Cardiac septum (tissue), 1 donor: ENCODE measurements around the gene KCNIP3. TPM values are rescaled to one million over a fixed set of nuclear protein-coding genes. Genes with fewer than 3 reads are reported as not detected.
"Not testable (repeated sequence)": the region's sequence is repeated elsewhere in the genome, so short reads cannot be mapped to it uniquely, and the experiment has no call there.

ENCODE experiments used
- DNase-seq: peaks from one replicate; pipeline ENCODE4 v3.0.0-alpha.2; 2020; ENCODE audit warnings: low spot score
- intact Hi-C: fragments of 100-400 bp; cut with DNase I; formaldehyde crosslinking; loops from one replicate; pipeline ENCODE4 v1.14.0; 2022
- total RNA-seq: library from RNA; stranded (reverse); fragmentation: NEBNext Ultra II Directional; extraction: Animal tissue kit (Norgen Biotek cat#: 25700); gene quantifications from one replicate; pipeline ENCODE4 v1.2.1, GENCODE V29; 2021
- donor health status: DM: no; HTN: no; CAD: no.

KCNIP3 gene
- total RNA-seq, 1 donor from 2014 or later, result 6.5 TPM

- intact Hi-C loops, result no loop called here
- DNase-seq, result no peak
These were observed 79.4 kb downstream of the KCNIP3 start for GRCh38 chr2:95376311-95377215.

GRCh38 chr2:95377216-95378123, 80.3 kb downstream of the KCNIP3 start:
- no peak for DNase-seq

GRCh38 chr2:95378281-95378680, 81.1 kb downstream of the KCNIP3 start:
- intact Hi-C loops, DNase-seq: not testable (repeated sequence)

More at GRCh38 chr2:95377216-95378123, 80.3 kb downstream of the KCNIP3 start:
- intact Hi-C loops, result no loop called here

- no peak for DNase-seq
- intact Hi-C loops, result no loop called here
These were observed 82.3 kb downstream of the KCNIP3 start for GRCh38 chr2:95379371-95379831.

GRCh38 chr2:95380280-95380679, 83.1 kb downstream of the KCNIP3 start:
- no peak for DNase-seq
- intact Hi-C loops, result no loop called here

- DNase-seq, result no peak
These were observed 83.6 kb downstream of the KCNIP3 start for GRCh38 chr2:95380731-95381130.

GRCh38 chr2:95381212-95382191, 84.4 kb downstream of the KCNIP3 start:
- intact Hi-C loops, result no loop called here
- DNase-seq, result peak; percentile 67

More at GRCh38 chr2:95380731-95381130, 83.6 kb downstream of the KCNIP3 start:
- intact Hi-C loops, result no loop called here

- peak; percentile 75 for DNase-seq
- intact Hi-C loops, result no loop called here
These were observed 85.0 kb downstream of the KCNIP3 start for GRCh38 chr2:95382192-95382591.

GRCh38 chr2:95382686-95383634, 85.8 kb downstream of the KCNIP3 start:
- peak; percentile 73 for DNase-seq
- intact Hi-C loops, result no loop called here

GRCh38 chr2:95383635-95384027, 86.5 kb downstream of the KCNIP3 start:
- peak; percentile 67 for DNase-seq
- intact Hi-C loops, result no loop called here

GRCh38 chr2:95384854-95385569, 87.9 kb downstream of the KCNIP3 start:
- intact Hi-C loops, result no loop called here
- DNase-seq, result peak; percentile 74

- intact Hi-C loops, result no loop called here
These were observed 88.4 kb downstream of the KCNIP3 start for GRCh38 chr2:95385570-95385984.

GRCh38 chr2:95386031-95386430, 88.9 kb downstream of the KCNIP3 start:
- peak; percentile 71 for DNase-seq
- intact Hi-C loops, result no loop called here

More at GRCh38 chr2:95385570-95385984, 88.4 kb downstream of the KCNIP3 start:
- peak; percentile 70 for DNase-seq

GRCh38 chr2:95387358-95387757, 90.2 kb downstream of the KCNIP3 start:
- intact Hi-C loops, result no loop called here

GRCh38 chr2:95388091-95388692, 91.0 kb downstream of the KCNIP3 start:
- intact Hi-C loops, result no loop called here
- no peak for DNase-seq

More at GRCh38 chr2:95387358-95387757, 90.2 kb downstream of the KCNIP3 start:
- no peak for DNase-seq

GRCh38 chr2:95388856-95389244, 91.7 kb downstream of the KCNIP3 start:
- no peak for DNase-seq
- intact Hi-C loops, result no loop called here
